DMS114 treated with DMSO at 0.1 percent for 48 hours (cell line): ENCODE data around the gene ASH1L.
"Not testable (repeated sequence)": the region's sequence is repeated elsewhere in the genome, so short reads cannot be mapped to it uniquely, and the experiment has no call there.

Experiments used
- DNase-seq: peaks from one replicate; lab custom pipeline; 2025; ENCODE audit not compliant: unreplicated experiment; lab: John Stamatoyannopoulos, UW

ASH1L gene

DNA sequence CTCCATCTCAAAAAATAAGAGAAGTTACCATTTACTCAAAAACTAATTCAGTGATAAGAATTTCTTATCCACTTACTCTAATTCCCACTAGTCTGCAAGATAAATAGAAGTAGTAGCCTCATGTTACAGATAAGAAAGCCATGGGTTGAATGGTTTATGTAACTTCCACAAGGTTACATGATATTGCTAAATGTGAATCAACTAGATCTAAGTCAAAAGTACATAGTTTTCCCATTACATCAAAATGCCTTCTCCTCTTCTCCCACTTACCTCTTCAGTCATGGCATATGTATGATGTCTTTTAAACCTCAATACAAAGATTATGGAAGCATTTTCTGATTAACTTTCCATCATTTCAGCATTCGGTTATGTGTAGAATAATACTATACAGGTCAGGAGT, 108.5 kb downstream of the ASH1L start:
- DNase-seq = no peak

DNA sequence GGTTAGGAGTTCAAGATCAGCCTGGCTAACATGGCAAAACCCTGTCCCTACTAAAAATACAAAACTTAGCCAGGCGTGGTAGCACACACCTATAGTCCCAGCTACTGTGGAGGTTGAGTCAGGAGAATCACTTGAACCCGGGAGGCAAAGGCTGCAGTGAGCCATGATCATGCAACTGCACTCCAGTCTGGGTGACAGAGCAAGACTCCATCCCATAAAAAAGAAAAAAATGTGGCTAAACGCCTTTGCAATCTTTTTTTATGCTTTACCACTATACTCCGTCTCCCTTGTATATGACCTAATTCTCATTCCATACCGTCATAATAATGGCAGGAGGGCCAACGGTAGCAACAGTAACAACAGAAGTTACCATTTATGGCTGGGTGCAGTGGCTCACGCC, 109.5 kb downstream of the ASH1L start:
- DNase-seq = no peak

DNA sequence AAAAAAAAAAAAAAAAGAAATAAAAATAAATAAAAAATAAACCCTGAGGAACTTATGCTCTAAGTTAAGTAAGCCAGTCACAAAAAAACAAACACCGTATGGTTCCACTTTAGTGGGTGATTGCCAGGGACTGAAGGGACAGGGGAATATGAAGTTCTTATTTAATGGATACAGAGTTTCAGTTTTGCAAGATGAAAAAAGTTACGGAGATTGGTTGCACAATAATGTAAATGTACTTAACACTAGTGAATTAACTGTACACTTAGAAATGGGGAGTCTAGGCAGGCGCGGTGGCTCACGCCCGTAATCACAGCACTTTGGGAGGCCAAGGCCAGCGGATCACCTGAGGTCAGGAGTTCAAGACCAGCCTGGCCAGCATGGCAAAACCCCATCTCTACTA, 111.4 kb downstream of the ASH1L start:
- no peak for DNase-seq

DNA sequence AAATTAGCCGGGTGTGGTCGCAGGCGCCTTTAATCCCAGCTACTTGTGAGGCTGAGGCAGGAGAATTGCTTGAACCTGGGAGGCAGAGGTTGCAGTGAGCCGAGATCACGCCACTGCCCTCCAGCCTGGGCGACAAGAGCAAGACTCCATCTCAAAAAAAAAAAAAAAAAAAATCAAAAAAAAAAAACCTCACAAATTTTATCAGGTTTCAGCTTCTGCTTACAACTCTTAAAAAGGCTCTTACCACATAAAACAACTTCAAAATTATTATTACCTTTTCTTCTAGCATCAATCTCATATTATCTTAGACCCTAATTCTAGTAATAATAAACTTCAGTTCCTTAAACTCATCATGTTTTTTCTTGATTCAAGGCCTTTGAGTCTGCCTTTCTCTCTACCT, 120.2 kb downstream of the ASH1L start:
- DNase-seq = not testable (repeated sequence)

DNA sequence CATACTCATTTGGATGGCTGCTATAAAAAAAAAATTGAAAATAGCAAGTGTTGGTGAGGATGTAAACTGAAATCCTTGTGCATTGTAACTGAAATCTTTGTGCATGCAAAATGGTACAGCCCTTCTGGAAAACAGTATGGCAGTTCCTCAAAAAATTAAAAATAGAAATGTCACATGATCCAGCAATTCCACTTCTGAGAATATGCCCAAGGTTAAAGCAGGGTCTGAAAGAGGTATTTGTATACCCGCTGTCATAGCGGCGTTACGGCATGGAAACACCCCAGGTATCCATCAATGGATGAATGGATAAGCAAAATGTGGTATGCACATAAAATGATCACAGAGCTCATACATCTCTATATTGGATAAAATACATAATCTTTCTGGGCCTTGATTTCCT, 125.2 kb downstream of the ASH1L start:
- no peak for DNase-seq

DNA sequence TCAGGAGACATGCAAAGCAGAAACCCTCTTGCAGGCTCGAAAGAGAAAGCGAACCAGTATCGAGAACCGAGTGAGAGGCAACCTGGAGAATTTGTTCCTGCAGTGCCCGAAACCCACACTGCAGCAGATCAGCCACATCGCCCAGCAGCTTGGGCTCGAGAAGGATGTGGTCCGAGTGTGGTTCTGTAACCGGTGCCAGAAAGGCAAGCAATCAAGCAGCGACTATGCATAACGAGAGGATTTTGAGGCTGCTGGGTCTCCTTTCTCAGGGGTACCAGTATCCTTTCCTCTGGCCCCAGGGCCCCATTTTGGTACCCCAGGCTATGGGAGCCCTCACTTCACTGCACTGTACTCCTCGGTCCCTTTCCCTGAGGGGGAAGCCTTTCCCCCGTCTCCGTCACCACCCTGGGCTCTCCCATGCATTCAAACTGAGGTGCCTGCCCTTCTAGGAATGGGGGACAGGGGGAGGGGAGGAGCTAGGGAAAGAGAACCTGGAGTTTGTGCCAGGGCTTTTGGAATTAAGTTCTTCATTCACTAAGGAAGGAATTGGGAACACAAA, 128.7 kb downstream of the ASH1L start:
- DNase-seq = not testable (repeated sequence)

DNA sequence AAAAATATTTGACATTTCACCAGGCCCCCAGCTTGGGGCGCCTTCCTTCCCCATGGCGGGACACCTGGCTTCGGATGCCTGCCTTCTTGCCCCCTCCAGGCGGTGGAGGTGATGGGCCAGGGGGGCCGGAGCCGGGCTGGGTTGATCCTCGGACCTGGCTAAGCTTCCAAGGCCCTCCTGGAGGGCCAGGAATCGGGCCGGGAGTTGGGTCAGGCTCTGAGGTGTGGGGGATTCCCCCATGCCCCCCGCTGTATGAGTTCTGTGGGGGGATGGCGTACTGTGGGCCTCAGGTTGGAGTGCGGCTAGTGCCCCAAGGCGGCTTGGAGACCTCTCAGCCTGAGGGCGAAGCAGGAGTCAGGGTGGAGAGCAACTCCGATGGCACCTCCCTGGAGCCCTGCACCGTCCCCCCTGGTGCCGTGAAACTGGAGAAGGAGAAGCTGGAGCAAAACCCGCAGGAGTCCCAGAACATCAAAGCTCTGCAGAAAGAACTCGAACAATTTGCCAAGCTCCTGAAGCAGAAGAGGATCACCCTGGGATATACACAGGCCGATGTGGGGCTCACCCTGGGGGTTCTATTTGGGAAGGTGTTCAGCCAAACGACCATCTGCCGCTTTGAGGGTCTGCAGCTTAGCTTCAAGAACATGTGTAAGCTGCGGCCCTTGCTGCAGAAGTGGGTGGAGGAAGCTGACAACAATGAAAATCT, 129.3 kb downstream of the ASH1L start:
- not testable (repeated sequence) for DNase-seq

DNA sequence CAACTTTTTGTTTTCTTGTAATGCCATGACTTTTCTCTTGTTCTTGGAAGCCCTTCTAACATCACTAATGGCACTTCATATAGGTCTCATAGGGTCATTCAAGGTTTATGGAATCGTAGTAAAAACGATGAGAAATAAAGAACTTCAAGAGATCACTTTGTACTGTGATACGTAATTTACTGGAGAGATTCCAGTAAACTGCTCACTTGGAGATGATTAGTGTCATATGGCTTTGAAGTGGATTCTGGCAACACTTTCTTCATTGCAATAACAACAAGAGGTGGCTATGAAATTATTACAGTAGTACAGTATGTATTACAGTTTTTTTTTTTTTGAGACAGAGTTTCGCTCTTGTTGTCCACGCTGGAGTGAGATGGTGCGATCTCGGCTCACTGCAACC, 138.5 kb downstream of the ASH1L start:
- DNase-seq = no peak

DNA sequence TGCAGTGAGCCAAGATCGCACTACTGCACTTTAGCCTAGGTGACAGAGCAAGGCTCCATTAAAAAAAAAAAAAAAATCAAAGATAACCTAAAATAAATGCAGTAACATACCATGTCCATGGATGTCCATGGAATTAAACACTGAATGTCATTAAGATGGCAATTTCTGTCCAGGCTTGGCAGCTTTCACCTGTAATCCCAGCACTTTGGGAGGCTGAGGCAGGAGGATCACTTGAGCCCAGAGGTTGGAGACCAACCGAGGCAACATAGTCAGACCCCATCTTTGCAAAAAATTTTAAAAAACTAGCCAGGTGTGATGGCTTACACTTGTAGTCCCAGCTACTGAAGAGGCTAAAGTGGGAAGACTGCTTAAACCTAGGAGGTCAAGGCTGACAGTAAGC, 141.8 kb downstream of the ASH1L start:
- DNase-seq = no peak

DNA sequence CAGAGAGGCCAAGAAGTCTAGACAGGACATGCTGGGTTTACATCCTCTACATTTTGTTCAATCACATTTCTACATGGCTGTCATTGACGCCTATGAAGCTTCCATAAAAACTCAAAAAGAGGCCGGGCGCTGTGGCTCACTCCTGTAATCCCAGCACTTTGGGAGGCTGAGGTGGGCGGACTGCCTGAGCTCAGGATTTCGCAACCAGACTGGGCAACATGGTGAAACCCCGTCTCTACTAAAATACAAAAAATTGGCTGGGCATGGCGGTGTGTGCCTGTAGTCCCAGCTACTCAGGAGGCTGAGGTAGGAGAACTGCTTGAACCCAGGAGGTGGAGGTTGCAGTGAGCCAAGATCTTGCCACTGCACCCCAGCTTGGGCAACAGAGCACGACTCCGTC, 150.8 kb downstream of the ASH1L start:
- DNase-seq = not testable (repeated sequence)

DNA sequence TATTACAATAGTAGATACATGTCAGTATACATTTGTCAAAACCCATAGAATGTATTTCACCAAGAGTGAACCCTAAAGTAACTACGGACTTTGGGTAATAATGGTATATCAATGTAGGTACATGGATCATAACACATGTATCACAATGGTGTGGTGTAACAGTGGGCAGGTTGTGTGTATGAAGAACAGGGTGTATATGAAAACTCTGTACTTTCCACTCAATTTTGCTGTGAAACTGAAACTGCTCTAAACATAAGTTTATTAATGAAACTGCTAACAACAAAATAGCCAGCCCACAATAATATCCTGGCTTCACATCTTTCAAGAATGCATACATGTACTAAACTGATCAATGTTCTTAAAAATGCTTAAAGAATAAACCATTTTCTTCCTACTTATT, 151.7 kb downstream of the ASH1L start:
- DNase-seq = no peak

DNA sequence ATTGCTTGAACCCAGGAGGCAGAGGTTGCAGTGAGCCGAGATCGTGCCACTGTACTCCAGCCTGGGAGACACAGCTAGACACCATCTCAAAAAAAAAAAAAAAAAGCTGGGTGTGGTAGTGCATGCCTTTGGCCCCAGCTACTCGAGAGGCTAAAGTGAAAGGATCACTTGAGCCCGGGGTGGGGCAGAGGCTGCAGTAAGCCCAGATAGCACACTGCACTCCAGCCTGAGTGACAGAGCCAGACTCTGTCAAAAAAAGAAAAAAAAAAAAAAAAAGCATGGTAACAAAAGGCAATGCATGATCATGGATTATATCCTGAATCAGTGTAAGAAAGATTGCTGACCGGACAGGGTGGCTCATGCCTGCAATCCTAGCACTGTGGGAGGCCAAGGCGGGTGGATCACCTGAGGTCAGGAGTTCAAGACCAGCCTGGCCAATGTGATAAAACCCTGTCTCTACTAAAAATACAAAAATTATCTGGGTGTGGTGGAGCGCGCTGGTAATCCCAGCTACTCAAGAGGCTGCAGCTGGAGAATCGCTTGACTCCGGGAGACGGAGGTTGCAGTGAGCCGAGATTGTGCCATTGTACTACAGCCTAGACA, 165.6 kb downstream of the ASH1L start:
- DNase-seq = no peak

DNA sequence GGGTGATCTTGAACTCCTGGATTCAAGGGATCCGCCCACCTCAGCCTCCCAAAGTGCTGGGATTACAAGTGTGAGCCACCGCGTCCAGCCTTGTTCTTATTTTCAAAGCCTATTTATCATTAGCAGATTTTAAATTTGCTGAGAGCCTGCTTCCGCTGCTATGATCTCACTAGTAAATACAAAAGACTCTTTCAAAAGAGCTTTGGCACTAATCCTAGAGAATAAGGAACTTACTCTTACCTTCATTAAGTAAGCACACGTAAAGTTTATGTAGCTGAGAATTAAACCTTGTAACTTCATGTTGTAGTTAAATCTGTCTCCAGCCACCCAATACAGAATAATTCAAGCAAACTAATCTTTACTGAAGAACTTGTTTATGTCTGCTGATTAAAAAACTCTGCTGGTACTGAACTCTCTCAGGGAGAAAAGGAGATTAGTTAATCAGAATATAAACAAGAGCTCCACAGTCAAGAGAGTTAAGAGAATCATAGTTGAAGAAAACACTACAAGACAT, 169.6 kb downstream of the ASH1L start:
- no peak for DNase-seq

DNA sequence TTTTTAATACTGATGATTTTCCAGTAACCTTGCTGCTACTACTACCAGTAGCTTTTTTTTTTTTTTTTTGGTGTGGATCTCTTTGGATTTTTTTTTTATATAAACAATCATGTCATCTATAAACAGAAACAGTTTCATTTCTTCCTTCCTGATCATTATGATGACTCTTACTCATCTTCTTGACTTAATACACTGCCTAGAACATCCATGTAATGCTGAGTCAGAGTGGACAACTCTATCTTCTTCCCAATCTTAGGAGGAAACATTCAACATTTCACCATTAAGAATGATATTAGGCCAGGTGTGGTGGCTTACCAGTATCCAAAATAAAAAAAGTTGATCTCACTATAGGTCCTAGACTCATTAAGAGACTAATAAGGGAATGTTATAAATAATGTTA, 172.8 kb downstream of the ASH1L start:
- no peak for DNase-seq

DNA sequence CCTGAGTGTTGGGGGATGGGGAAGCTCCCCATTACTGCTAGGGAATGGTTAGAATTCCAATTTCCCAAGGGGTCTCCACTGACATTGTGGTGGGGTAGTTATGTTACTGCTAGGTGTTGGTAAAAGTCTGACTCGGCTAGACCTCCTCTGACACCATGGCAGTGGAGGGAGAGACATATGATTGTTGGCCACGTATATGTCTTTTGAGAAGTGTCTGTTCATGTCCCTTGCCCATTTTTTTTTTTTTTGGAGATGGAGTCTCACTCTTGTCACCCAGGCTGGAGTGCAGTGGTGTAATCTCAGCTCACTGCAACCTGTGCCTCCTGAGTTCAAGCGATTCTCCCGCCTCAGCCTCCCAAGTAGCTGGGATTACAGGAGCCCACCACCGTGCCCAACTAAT, 176.8 kb downstream of the ASH1L start:
- DNase-seq = not testable (repeated sequence)

DNA sequence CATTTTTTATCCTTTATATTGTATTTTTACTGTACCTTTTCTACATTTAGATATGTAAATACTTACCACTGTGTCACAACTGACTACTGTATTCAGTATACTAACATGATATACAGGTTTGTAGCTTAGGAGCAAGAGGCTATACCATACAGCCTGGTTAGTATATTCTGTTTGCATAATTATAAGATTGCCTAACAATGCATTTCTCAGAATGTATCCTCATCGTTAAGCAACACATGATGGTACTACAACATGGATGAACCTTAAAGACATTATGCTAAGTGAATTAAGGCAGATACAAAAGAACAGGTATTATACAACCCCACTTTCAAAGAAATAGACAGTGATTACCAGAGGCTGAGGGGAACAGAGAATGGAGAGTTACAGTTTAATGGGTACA, 179.2 kb downstream of the ASH1L start:
- no peak for DNase-seq

DNA sequence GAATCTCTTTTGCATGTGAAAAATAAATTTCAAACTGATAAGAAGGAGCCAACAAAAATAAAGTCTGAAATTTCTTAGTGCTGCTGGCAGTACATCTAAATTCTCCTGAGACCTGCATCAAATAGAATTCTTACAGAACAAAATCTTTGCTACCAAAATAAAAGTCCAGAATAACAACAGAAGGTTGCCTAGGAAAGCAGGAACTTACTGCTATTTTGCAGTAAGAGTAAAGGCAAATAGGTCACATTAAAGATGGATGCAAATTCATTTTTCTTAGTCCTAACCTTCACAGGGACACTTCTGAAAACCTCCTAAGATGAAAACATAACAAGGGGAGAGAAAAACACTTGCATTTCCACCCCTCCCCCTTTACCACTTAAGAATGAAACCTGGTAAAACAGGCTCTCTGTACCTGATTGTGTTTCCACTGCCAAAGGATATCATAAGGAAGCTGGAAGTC, 182.9 kb downstream of the ASH1L start:
- DNase-seq = peak; percentile 19

DNA sequence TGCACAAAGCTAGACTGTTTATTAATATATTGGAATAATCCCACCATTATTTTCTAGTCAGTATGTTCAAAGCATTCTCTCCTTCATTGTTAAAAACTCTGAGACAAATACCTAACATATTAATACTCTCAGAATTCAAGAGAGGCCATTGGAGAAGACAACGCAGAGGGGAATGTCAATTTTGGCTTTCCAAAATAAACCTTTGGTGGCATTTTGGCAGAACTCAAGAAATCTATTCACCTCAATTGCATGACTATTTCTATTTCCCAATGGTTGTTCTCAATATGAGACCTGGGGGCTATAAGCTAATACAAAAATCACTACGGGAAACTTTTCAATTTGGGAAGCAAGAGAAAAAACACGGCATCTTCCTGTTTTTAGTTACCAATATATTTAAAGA, 183.4 kb downstream of the ASH1L start:
- no peak for DNase-seq

DNA sequence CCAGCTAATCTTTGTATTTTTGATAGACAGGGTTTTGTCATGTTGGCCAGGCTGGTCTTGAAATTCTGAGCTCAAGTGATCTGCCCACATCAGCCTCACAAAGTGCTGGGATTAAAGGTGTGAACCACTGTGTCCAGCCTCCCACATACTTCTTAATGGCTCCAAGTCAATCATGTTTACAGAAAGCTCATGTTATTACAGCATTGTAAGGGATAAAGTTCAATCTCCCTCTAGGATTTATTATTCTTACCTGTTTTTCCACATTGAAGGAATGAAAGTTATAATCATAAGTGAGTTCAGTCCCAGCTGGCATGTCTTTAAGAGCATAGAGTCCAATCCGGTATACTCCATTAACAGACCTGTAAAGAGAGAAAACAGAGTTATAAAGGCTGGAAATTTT, 202.6 kb downstream of the ASH1L start:
- DNase-seq = no peak

DNA sequence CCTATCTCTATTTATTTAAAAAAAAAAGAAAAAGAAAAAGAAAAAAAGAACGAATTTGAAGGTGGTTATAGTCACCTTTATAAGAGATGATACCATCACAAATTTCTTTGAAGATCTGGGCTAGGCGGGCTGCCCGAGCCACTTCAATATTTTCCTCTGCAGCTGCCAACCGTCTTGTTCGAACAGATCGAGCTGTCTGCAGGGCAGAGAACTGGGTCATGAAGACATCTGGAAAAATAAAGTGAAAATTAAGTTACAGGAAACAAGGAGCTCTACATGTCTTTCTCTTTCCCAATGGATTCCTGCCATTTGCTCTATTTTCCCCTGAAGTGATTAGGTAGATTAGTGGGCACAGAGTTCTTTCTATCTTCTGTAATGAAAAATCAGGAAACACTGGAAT, 210.0 kb downstream of the ASH1L start:
- no peak for DNase-seq

DNA sequence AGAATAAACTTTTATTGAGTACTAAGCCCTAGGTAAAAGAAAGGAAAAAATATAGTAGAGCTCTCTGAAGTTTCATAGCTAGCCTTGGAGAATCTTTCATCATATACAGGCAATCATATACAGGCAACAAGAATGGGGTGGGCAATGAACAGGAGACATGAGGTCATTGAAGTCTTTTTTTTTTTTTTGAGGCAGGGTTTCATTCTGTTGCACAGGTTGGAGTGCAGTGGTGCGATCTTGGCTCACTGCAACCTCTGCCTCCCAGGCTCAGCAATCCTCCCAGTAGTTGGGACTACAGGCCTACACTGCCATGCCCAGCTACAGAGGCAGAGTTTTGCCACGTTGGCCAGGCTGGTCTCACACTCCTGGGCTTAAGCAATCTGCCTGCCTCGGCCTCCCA, 219.8 kb downstream of the ASH1L start:
- DNase-seq = no peak

DNA sequence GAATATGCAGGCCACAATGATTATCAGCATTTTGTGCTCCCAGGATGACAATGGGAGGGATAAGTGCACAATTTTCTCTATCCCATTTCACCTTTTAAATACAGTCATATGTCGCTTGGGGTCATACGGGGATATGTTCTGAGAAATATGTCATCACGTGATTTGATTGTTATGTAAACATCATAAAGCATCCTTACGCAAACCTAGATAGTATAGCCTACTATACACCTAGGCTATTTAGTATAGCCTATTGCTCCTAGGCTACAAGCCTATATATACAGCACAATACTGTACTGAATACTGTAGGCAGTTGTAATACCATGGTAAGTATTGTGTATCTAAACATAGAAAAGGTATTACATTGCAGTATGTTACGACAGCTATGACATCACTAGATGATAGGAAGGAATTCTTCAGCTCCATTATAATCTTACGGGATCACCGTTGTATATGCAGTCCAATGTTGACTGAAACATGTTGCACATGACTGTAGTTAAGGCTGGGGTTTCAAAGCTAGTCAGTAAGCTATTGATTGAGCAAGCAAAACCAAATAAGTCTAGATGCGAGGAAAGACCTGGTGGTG, 223.0 kb downstream of the ASH1L start:
- DNase-seq = no peak
